T-helper 17 cell (primary cell): ENCODE measurements around the gene PLEKHO2. TPM values are rescaled to one million over a fixed set of nuclear protein-coding genes. Genes with fewer than 3 reads are reported as not detected.
A peak's percentile ranks its signal among the peaks of the same experiment; 100 is the strongest.

Source experiments
- ATAC-seq: fragments of 150-1000 bp; cut with Tn5 transposase; 2 replicates; pipeline ENCODE4 v1.10.0; 2021; ENCODE audit warnings: mild to moderate bottlenecking, moderate library complexity
- DNase-seq, 3 donors: peaks; one replicate each; pipeline versions ENCODE4 v3.0.0 to v3.0.0-alpha.2; 2020 to 2021
- H3K9me3 ChIP-seq: one replicate; pipeline ENCODE4 v1.7.0; 2013; ENCODE audit warnings: low read length, mild to moderate bottlenecking; ENCODE audit not compliant: control insufficient read depth, poor library complexity, severe bottlenecking
- H3K27ac Mint-ChIP-seq: one replicate; pipeline ENCODE4 v1.8.0; 2022; ENCODE audit warnings: mild to moderate bottlenecking, moderate library complexity, mixed read lengths
- H3K27me3 Mint-ChIP-seq: one replicate; pipeline ENCODE4 v1.8.0; 2022; ENCODE audit warnings: mixed read lengths
- H3K36me3 Mint-ChIP-seq: one replicate; pipeline ENCODE4 v1.8.0; 2022; ENCODE audit warnings: low read depth, mixed read lengths
- H3K4me1 Mint-ChIP-seq: one replicate; pipeline ENCODE4 v1.8.0; 2022; ENCODE audit warnings: mild to moderate bottlenecking, mixed read lengths
- H3K4me3 Mint-ChIP-seq: one replicate; pipeline ENCODE4 v1.8.0; 2022; ENCODE audit warnings: mild to moderate bottlenecking, moderate library complexity, mixed read lengths
- total RNA-seq, 4 donors: library from RNA in 2 of 4; stranded (reverse) in 2 of 4; gene quantifications; one replicate each; pipeline ENCODE4 v1.2.3 and lab custom pipeline; 2022 to 2026

PLEKHO2 gene
- total RNA-seq, 2 donors from 2014 or later, result 16.3 to 18.2 TPM

DNA sequence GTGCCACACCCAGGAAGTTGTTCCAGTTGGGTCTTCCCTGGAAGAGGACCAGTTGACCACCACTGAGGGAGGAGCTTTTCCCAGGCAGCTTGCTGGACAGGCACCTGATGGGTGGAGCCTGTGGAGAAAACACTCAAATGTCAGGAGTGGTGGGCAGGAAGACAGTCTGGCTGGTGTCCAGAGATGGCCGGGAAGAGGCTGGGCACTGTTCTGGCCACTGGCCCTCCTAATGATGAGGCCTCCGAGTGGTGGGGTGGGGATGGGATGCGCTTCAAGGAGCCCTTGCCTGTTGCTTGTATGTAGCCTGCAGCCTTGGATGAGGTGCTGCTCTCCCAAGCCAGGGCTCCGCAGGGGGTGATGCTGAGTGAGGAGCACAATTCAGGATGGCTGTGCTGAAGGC, 12.3 kb downstream of the PLEKHO2 start:
- Mint-ChIP-seq H3K36me3 (peaks cover 5% of the 10 kb centered on the region), H3K27me3 (no peaks in the 10 kb centered on the region), H3K4me1 (peaks cover 64% of the 10 kb centered on the region), H3K4me3 (no peak overlapping the region), H3K27ac (peak overlapping the region; percentile 97)
- ATAC-seq (no peak), DNase-seq (no peak)
- H3K9me3 ChIP-seq, result no peaks in the 10 kb centered on the region

DNA sequence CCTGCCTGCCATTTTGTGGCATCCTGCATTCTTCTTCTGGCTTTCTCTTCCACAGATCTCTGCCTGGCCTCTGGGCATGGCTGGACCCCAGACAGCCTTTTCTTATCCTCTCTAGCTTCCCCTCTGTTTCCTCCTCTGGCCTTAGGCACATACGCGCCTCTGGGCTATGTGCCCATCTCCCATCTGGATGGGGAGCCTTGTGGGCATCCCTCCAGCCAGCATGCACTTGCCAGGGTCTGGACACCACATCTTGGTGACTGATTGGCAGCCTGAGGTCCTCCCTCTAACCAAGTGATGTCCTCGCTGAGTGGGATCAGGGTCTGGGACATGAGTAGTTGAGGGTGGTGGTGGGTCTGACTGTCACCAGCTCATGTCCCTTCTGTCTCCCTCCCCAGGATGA, 12.8 kb downstream of the PLEKHO2 start:
- H3K9me3 ChIP-seq, result no peaks in the 10 kb centered on the region
- H3K4me1 Mint-ChIP-seq, result peaks cover 62% of the 10 kb centered on the region
- ATAC-seq (no peak), DNase-seq (no peak)
- peaks cover 5% of the 10 kb centered on the region for H3K36me3 Mint-ChIP-seq
- H3K4me3 Mint-ChIP-seq, result no peak overlapping the region
- H3K27ac Mint-ChIP-seq, result peak overlapping the region; percentile 97
- no peaks in the 10 kb centered on the region for H3K27me3 Mint-ChIP-seq

DNA sequence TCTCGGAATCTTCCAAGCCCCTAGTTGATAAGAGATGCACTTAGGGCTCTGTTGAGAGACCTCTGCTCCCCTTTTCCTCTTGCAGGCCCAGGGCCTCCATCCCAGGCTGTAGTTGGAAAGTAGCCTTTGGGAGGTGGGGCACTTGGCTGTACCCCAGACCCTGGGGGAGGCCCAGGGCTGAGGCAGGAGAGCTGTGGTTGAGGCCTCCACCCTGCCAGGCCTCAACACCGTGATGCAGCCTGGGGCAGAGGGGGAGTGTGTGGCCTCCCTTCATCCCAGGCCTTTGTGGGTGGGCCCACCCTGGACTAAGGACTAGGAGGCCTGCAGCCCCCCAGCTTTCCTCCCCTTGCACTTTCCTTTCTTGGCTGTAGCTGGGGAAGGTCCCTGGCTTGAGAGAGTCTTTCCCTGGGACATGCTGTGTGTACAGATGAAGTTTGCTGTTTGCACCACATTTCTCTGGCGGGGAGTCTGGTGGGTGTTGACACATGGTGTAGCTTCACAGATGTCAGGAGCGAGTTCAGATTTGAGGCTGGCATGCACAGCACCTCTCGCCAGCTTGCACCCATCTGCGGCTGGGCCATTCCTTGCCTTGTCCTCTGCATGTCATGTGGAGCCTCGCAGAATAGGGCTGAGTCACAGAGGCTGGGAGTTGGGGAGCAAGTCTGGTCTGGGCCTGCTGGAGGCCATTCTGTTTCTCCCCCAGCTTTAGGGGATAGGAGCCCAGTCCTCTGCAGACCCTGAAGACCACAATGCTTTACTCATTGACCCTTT, 13.7 kb downstream of the PLEKHO2 start:
- DNase-seq, result no peak
- Mint-ChIP-seq H3K36me3 (peaks cover 5% of the 10 kb centered on the region), H3K4me3 (peak overlapping the region; percentile 70), H3K27ac (peak overlapping the region; percentile 97), H3K27me3 (no peaks in the 10 kb centered on the region), H3K4me1 (peaks cover 60% of the 10 kb centered on the region)
- ATAC-seq, result no peak
- no peaks in the 10 kb centered on the region for H3K9me3 ChIP-seq

DNA sequence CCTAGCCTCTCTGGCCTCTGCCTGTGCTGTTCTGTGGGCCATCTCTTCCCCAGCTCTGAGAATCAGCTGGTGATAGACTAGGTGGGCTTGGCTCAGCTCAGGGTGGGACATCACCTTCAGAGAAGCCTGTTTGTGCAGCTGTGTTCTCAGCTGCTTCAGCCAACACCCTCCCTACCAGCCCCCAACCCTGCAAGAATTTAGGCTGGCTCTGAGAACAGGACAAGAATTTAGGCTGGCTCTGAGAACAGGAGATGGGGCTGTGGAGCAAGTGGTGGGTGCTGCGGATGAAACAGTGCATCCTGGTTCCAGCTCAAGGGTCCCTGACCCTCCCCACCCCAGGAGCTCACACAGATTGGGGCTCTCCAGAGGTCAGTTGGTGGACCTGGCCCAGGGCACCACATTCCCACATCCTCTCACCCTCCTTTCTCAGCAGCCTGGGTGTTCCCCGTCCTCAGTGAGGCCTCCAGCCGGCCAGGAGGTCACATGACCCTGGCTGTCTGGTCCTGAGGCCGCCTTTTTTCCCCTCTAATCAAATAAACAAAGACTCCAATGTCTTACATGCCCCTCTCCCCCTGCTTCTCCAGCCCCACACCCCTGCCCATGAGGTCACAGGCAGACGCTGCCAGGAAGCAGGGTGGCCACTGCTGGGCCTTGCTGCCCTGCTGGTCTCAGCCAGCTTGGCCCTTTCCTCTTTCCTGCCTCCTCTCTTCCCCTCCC, 14.9 kb downstream of the PLEKHO2 start:
- H3K27ac Mint-ChIP-seq, result peak overlapping the region; percentile 97

DNA sequence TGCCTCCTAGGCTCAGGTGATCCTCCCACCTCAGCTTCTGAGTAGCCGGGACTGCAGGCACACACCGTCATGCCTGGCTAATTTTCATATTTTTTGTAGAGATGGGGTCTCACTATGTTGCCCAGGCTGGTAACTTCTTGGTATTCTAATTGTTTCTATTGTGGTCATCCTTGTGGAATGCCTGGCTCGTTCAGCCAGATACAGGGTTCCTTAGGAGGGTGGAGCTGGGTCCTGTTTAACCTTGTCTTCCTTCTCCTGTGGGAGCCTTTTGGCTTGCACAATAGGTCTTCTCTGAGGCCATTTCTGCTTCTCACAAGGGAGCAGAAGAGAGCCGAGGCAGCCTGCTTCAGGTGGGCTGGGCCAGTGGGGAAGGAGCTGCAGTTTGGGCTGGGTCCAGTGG, 15.7 kb downstream of the PLEKHO2 start:
- H3K4me3 Mint-ChIP-seq, result peak overlapping the region; percentile 77

More for the DNA sequence above, 14.9 kb downstream of the PLEKHO2 start:
- no peaks in the 10 kb centered on the region for H3K9me3 ChIP-seq
- Mint-ChIP-seq H3K36me3 (peaks cover 5% of the 10 kb centered on the region), H3K27me3 (no peaks in the 10 kb centered on the region), H3K4me1 (peaks cover 55% of the 10 kb centered on the region), H3K4me3 (peak overlapping the region; percentile 77)
- DNase-seq, result no peak
- peak; percentile 9 for ATAC-seq

GRCh38 chr15:64858021-64858575, 16.4 kb downstream of the PLEKHO2 start:
- H3K9me3 ChIP-seq, result no peaks in the 10 kb centered on the region
- DNase-seq (no peak), ATAC-seq (peak; percentile 57)
- Mint-ChIP-seq H3K27ac (peak overlapping the region; percentile 97), H3K36me3 (peaks cover 2% of the 10 kb centered on the region), H3K27me3 (no peaks in the 10 kb centered on the region), H3K4me3 (peak overlapping the region; percentile 73), H3K4me1 (peaks cover 59% of the 10 kb centered on the region)

More for the DNA sequence above, 15.7 kb downstream of the PLEKHO2 start:
- Mint-ChIP-seq H3K4me1 (peaks cover 57% of the 10 kb centered on the region), H3K27ac (peak overlapping the region; percentile 97), H3K36me3 (peaks cover 2% of the 10 kb centered on the region), H3K27me3 (no peaks in the 10 kb centered on the region)
- ATAC-seq (no peak), DNase-seq (no peak)
- H3K9me3 ChIP-seq, result no peaks in the 10 kb centered on the region

DNA sequence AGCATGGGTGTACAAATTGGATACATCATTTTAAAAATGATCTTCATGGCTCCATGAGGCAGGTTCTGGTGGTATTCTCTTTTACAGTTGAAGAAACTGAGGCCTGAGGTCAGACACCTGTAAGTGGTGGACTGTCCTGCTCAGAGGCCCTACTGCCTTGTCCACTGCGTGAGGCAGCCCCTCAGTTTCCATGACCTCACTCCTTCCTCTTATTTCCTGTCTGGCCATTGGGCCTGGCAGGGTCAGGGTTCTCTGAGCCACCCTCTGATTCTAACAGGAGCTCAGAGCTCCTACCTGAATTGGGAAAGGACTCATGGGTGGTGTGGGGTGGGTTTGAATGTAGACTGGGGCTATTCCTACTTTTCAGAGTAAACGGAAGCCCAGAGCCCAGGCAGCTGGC, 17.5 kb downstream of the PLEKHO2 start:
- peak overlapping the region; percentile 41 for H3K4me3 Mint-ChIP-seq
- no peak for DNase-seq
- H3K27ac Mint-ChIP-seq, result peak overlapping the region; percentile 97
- ATAC-seq, result no peak
- H3K27me3 Mint-ChIP-seq, result no peaks in the 10 kb centered on the region
- peaks cover 2% of the 10 kb centered on the region for H3K36me3 Mint-ChIP-seq
- H3K9me3 ChIP-seq, result no peaks in the 10 kb centered on the region
- H3K4me1 Mint-ChIP-seq, result peaks cover 58% of the 10 kb centered on the region

- peaks cover 40% of the 10 kb centered on the region for H3K4me1 Mint-ChIP-seq
- no peaks in the 10 kb centered on the region for H3K36me3 Mint-ChIP-seq
- no peak for DNase-seq
- ATAC-seq, result no peak
- H3K27ac Mint-ChIP-seq, result no peak overlapping the region
- H3K9me3 ChIP-seq, result no peaks in the 10 kb centered on the region
- no peaks in the 10 kb centered on the region for H3K27me3 Mint-ChIP-seq
- no peak overlapping the region for H3K4me3 Mint-ChIP-seq
Observed at GRCh38 chr15:64861331-64861730, 19.6 kb downstream of the PLEKHO2 start.

DNA sequence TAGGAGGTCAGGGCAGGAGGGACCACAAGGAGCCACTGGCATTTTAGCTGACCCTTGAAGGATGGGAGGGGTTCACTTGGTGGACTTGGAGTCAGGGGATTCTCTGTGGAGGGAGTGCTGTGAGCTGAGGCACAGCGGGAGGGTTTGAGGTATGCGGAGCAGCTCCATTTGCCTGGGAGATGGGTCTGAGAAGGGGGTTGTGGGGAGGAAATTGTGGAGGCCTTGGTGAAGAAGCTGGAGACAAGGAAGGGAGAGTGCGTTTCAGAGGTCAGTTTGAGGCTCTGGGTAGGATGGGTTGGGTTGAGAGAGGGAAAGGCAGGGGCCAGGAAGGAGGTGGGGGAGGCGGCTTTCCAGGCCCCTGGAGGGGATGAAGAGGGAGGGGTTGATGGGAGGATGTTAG, 20.2 kb downstream of the PLEKHO2 start:
- H3K9me3 ChIP-seq, result no peaks in the 10 kb centered on the region
- DNase-seq (no peak), ATAC-seq (no peak)
- H3K4me1 Mint-ChIP-seq, result peaks cover 38% of the 10 kb centered on the region
- no peak overlapping the region for H3K27ac Mint-ChIP-seq
- H3K4me3 Mint-ChIP-seq, result no peak overlapping the region
- no peaks in the 10 kb centered on the region for H3K36me3 Mint-ChIP-seq
- H3K27me3 Mint-ChIP-seq, result no peaks in the 10 kb centered on the region

DNA sequence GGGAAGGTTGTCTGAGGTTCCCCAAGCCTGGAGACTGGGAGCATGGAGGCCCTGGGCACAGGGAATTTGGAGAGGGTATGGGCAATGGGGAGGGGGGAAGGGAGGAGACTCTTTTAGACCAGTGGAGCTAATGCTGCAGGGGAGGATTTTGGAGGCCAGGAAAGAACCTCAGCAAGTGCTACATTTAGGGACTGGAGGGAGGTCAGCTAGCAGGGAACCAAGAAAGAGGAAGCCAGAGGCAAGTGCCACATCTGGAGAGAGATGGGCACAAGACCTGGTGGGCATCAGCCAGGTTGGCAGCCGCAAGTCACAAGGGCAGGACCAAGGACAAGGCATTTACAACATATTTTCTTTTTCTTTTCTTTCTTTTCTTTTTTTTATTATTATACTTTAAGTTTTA, 20.7 kb downstream of the PLEKHO2 start:
- no peaks in the 10 kb centered on the region for H3K36me3 Mint-ChIP-seq
- no peaks in the 10 kb centered on the region for H3K27me3 Mint-ChIP-seq
- H3K9me3 ChIP-seq, result no peaks in the 10 kb centered on the region
- ATAC-seq (no peak), DNase-seq (no peak)
- no peak overlapping the region for H3K4me3 Mint-ChIP-seq
- H3K4me1 Mint-ChIP-seq, result peaks cover 34% of the 10 kb centered on the region
- no peak overlapping the region for H3K27ac Mint-ChIP-seq

DNA sequence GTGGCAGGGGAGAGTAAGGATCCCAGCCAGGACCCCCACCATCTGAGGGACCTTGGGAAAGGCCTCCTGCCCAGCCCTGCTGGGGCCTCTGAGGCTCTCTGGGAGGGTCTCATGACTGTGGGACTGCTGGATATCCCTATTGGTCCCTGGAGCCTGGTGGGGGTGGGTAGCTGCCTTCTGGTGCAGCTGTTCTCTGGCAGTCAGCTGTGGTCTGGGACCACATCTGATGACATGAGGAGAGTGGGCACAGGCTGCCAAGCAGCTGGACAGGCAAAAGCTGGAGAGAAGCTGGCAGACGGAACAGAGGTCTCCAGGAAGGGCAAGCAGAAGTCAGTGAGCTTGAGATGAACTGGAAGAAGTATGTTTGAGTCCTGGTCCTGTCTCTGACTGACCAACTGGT, 22.4 kb downstream of the PLEKHO2 start:
- peaks cover 20% of the 10 kb centered on the region for H3K4me1 Mint-ChIP-seq
- no peak overlapping the region for H3K4me3 Mint-ChIP-seq
- no peaks in the 10 kb centered on the region for H3K9me3 ChIP-seq
- no peak overlapping the region for H3K27ac Mint-ChIP-seq
- no peaks in the 10 kb centered on the region for H3K27me3 Mint-ChIP-seq
- H3K36me3 Mint-ChIP-seq, result no peaks in the 10 kb centered on the region
- ATAC-seq (no peak), DNase-seq (no peak)

GRCh38 chr15:64865126-64865997, 23.6 kb downstream of the PLEKHO2 start:
- no peaks in the 10 kb centered on the region for H3K36me3 Mint-ChIP-seq
- no peak for ATAC-seq
- no peaks in the 10 kb centered on the region for H3K27me3 Mint-ChIP-seq
- no peaks in the 10 kb centered on the region for H3K9me3 ChIP-seq
- peaks cover 22% of the 10 kb centered on the region for H3K4me1 Mint-ChIP-seq
- H3K4me3 Mint-ChIP-seq, result no peak overlapping the region
- no peak overlapping the region for H3K27ac Mint-ChIP-seq
- DNase-seq, result no peak
